T1000 (cell line): Measurements from ENCODE around the gene SHKBP1.
"Not testable (repeated sequence)": the region's sequence is repeated elsewhere in the genome, so short reads cannot be mapped to it uniquely, and the experiment has no call there.

Experiments used
- DNase-seq: peaks from one replicate; lab custom pipeline; 2025; ENCODE audit warnings: mixed read lengths; lab: John Stamatoyannopoulos, UW

The SHKBP1 gene, protein sequence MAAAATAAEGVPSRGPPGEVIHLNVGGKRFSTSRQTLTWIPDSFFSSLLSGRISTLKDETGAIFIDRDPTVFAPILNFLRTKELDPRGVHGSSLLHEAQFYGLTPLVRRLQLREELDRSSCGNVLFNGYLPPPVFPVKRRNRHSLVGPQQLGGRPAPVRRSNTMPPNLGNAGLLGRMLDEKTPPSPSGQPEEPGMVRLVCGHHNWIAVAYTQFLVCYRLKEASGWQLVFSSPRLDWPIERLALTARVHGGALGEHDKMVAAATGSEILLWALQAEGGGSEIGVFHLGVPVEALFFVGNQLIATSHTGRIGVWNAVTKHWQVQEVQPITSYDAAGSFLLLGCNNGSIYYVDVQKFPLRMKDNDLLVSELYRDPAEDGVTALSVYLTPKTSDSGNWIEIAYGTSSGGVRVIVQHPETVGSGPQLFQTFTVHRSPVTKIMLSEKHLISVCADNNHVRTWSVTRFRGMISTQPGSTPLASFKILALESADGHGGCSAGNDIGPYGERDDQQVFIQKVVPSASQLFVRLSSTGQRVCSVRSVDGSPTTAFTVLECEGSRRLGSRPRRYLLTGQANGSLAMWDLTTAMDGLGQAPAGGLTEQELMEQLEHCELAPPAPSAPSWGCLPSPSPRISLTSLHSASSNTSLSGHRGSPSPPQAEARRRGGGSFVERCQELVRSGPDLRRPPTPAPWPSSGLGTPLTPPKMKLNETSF

DNA sequence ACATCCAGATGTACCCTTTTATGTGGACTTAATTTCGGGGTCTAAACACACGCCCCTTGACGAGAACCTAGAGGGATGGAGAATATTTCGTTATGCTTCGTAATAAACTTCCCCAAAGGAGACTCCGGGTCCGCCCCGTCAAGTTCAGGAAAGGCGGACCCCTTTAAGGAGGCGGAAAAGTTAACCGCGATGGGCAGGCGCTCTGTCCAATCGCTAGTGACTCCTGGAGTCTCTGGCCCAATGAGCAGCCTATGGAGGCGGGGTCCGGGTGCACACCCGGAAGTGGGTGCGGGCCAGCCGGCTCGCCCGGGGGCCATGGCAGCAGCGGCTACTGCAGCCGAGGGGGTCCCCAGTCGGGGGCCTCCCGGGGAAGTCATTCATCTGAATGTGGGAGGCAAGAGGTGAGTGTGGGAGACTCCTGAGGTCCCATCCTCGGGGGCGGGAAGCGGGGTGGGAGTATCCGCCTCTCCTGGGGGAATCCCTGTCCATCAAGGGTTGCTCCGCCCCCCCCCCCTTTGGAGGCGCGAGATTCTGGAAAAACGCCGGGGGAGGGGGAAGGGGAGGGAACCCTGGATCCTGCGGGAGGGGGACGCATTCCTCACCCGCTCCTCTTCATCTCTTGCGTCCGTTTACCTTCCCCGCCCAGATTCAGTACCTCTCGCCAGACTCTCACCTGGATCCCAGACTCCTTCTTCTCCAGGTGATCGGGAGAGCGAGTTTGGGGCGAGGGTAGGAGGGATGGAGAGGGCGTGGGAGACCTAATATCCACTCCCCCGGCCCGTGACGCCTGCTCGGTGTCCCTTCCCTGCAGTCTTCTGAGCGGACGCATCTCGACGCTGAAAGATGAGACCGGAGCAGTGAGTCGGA, at the start of gene SHKBP1:
SHKBP1 (plus strand) TSS at position 289 of the 867 bp plus-strand sequence; CDS start at position 316, 27 bp downstream.
- DNase-seq = peak; percentile 92

DNA sequence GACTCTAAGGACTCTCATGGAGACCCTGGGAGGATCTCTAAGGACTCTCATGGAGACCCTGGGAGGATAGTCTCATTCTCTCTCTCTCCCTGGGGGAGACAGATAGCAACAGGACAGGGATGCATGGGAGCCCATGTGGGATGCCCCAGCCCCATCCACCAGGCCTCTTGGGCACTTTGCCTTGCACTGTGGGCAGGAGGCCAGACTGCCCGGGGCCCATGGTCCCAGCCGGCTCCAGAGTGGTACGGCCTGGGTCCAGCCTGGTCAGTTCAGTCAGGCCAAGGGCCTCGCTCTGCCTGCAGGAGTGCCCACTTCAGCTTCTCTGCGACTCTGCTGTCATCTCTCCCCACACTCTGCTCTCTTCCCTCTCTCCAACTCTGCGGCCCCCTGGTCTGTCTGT, 48.6 kb upstream of the SHKBP1 start:
- no peak for DNase-seq

DNA sequence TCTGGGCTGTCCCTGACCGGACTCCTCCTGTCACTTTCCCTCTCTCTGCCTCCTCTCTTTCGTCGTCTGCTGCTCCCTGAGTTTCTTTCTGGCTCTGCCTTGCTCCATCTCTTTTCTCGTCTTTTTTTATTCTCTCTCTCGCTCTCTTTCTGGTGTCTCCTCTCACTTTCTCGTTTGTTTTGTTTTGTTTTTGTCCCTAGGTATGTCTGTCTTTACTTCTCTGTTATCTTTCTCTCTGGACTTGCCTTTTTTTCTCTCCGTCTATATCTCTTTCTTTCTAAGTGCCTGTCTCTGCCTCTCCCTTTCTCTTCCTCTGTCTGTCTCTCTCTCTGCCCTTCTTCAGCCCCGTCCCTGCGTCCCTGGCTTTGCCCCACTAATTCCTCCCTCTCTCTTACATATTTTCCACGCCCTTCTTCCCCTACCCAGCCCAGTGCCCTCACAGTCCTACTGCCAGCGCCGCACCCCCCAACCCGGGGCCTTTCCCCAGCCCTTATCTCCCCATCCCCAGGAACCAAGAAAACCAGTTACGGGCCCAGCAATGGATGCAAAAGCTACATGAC, 48.1 kb upstream of the SHKBP1 start:
- DNase-seq = no peak

DNA sequence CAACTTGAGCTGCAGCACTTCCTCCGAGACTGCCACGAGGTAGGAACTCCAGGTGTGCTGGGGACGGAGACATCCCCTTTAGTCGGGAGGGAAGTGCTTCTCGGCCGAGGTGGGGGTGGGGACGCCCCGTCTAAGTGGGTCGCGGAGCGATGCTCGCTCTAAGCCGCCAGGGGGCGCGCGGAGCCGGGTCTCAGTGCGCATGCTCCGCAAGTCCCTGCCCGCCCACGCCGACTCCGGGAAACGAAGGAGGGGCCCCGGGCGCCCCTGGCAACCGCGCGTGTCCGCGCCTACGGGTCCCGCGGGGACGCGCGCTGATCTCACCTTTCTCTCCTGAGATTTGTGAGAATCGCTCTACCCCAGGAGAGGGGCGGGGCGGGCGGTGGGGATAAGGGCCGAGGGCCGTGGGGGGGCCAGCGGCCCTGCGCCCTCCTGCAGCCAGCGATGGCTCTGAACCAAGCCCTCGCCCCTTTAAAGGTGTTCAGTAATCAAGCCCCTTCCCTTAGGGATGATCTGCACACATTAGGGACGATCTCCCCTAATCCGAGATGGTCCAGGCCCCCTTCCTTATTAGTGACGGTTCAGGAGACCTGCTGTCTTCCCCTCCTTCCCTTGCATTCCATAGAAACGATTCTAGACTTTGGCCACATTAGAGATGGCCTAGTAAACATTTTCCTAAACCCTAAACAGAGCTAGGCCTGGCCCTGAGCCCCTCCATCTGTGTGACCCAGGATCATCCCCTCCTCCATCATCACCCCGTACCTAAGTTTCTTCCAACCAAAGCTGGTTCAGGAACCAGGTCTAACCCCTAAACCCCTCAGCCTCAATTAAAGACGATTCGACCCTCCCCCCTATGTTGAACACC, 47.3 kb upstream of the SHKBP1 start:
- peak; percentile 68 for DNase-seq

DNA sequence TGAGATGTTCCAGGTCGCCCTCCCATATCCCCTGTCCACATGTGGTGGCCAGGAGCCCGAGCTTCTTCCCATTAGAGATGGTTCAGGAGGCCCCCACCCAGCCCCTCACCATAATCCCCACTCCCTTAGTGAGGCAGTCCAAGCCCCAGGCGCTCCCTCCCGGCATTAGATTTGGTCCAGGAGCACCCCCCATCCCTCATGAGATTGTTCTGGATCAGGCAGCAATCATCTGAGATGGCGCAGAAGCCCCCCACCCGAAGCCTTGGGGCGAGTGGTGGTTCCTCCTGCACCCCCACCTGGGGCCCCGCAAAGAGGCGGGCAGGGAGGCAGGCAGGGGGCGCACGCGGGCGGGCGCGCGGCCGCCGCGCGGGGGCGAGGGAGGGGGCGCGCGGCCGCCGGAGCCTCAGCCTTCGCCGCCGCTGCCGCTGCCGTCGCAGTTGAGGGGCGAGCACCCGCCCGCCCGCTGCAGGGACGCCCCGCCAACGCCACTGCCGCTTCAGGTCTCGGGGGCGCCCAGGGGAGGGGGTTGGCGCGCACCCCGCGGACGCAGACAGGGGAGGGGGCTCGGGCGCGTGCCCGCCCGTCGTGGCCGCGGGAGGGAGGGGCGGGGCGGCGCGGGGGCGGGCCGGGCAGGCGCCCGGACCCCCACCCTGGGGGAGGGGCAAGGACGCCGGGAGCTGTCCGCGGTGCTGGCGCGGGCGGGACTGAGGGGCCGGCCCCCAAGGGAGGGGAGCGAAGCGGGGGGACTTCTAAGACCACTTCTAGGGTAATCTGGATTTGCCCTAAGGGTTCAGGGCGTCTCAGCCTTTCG, 46.4 kb upstream of the SHKBP1 start:
- DNase-seq = no peak

DNA sequence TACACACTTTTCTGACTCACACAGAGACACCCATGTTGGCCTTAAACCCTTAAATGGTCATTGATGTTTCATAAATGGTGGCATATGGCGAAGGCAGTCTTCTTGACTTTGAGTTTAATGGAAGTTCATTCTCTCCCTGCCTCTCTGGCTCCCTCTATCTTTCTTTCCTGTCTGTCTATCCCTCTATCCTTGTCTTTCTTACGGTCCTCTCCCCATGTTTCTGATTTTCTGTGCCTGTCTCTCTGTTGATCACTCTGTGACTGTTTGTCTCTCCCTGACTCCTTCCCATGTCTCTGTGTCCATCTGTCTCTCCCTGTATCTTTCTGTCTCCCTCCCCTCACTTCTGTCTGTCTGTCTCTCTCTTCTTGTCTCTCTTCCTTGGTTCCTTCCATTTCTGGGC, 43.2 kb upstream of the SHKBP1 start:
- DNase-seq = no peak

DNA sequence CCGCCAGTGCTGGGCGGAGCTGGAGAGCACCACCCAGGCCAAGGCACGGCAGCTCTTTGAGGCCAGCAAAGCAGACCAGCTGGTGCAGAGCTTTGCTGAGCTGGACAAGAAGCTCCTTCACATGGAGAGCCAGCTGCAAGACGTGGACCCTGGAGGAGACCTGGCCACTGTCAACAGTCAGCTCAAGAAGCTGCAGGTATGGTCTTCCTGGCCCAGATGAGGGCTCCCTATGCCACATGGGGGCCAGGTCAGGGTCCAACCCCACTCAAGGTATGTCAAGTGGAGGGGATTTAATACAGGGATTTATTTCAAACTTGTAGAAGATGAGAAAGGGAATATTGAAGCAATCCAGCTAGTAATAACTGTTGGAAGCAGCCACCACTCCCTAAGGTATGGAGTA, 42.5 kb upstream of the SHKBP1 start:
- DNase-seq = no peak

DNA sequence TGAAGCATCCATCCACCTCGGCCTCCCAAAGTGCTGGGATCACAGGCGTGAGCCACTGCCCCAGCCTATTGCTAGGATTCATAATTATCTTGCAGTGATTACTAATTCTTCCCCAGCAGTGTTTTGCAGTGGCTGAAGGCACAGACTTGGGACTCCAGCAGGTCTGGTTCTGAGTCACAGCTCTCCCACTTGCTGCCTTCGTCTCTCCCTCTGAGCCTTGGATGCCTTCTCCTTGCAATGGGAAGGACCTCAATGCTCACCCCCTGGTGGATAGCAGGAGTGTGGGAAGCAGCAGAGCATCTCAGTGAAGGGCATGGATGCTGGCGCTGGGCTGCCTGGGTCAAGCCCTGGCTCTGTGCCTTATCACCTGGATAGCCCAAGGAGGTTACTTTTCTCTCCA, 37.6 kb upstream of the SHKBP1 start:
- DNase-seq = no peak

DNA sequence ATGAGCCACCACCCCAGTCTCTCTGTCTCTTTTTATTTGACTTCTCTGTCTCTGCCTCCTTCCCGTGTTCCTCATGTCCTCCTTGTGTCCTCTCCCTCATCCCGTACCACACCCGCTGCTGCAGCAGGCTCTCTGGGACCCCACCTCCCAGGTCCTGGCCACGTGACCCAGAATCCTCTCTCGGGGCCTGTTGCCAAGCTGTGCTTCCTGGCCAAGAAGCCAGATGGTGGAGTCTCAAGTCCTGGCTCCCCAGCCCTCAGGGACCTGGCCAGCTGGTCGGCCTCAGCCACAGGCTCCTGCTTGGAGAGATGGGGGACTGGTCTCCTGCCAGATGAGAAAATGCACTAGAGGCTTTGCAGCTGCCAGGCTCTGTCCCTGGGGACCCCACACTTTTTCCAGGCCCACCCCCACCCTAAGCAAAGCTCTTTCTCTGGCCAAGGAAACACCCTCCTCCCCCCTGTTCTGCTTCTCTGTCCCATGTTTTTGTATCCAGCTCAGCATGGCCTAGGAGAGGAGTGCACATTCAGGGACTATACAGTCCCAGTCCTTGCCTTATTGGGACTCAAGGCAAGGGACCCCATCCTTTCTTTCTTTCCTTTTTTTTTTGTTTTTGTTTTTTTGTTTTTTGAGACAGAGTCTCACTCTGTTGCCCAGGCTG, 34.3 kb upstream of the SHKBP1 start:
- DNase-seq = no peak

DNA sequence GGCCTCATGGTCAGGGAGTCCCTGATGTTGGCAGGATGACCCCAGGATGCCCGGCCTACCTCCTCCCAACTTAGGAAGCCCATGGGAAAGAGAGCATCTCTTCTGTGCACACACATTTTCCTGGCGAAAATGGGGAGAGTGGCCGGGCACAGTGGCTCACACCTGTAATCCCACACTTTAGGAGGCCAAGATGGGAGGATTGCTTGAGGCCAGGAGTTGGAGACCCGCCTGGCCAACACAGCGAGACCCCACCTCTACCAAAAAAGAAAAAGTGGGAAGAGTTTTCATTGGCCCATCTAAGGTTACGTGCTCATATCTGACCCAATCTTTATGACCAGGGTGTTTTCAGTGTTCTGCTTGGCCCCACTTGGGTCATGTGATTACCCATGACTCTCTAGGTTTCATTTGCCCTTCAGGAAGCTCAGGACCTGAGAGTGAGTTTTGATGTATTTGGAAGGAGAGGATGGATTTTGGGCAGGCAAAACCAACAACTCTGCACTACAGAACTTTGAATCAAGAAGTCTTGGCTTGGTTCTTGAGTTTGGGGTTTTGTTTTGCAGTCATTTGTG, 33.6 kb upstream of the SHKBP1 start:
- DNase-seq = no peak

DNA sequence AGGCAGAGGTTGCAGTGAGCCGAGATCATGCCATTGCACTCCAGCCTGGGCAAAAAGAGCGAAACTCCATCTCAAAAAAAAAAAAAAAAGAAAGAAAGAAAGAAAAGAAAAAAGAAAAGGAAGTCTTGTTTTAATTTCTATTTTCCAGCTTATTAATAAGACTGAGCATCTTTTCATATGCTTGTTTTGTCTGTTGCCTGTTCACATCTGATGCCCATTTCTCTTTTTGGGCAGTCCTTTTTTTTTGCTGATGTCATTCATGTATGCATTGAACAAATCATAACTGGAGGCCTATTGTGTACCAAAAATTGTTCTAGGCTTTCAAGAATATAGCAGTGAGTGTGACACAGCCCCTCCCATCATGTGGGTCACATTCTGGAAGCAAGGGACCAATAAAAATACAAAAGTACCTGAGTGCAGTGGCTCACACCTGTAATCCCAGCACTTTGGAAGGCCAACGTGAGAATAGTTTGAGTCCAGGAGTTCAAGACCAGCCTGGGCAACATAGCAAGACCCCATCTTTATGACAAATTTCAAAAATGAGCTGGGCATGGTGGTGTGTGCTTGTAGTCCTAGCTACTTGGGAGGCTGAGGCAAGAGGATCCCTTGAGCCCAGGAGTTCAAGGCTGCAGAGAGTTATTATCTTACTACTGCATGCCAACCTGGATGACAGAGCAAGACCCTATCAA, 30.4 kb upstream of the SHKBP1 start:
- DNase-seq = not testable (repeated sequence)

DNA sequence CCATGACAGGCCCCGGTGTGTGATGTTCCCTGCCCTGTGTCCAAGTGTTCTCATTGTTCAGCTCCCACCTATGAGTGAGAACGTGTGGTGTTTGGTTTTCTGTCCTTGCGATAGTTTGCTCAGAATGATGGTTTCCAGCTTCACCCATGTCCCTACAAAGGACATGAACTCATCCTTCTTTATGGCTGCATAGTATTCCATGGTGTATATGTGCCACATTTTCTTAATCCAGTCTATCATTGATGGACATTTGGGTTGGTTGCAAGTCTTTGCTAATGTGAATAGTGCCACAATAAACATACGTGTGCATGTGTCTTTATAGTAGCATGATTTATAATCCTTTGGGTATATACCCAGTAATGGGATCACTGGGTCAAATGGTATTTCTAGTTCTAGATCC, 29.5 kb upstream of the SHKBP1 start:
- not testable (repeated sequence) for DNase-seq

DNA sequence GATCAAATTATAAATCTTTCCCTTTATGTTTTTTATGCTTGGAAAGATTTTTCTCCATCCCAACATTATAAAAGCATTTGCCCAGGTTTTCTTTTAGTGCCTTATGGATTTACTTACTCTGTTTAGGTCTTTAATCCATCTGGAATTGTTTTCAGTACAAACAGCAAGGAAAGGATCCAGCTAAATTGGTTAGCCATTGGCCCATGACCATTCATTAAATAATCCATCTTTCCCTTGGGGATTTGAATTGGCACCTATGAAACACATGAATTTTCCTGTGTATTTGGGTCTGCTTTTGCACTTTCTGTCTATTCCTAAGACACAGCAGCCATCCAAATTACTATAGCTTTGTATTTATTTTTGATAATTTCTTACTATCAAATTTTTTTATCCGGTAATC, 28.8 kb upstream of the SHKBP1 start:
- no peak for DNase-seq

DNA sequence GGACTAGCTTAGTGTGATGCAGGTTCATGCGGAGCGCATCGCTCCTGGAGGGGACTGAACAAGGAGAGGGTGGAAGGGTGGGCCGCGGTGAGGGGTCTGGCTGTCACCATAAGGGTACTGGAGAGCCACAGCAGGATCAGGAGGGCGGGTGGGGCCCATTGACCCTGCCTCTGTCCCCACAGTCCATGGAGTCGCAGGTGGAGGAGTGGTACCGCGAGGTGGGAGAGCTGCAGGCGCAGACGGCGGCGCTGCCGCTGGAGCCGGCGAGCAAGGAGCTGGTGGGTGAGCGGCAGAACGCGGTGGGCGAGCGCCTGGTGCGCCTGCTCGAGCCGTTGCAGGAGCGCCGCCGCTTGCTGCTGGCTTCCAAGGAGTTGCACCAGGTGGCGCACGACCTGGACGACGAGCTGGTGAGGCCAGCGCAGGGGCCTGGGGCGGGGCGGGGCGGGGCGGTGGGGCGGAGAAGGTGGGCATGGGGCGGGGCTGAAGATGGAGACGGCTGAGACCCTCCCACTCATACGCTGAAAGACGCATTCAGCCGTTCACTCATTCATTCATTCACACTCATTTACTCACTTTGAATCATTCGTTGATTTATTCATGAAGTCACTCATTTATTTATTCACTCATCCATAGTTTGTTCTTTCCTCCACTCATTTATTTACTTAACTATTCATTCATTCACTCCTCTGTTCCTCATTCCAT, 27.5 kb upstream of the SHKBP1 start:
- no peak for DNase-seq

DNA sequence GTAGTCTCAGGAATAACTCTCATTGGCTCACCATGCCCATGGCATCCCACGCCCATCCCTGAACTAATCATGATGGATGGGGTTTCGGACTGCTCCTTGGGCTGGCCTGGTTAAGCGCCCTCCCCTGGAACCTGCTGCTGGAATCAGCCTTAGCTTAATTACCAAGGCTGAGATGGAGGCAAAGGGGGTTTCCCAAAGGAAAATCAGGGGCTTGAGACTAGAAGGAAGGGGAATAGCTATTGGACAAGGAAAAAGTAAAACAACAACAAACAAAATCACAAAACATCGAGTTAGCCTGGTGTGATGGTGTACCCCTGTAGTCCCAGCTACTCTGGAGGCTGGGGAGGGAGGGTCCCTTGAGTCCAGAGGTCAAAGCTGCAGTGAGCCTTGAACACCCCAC, 25.7 kb upstream of the SHKBP1 start:
- no peak for DNase-seq

DNA sequence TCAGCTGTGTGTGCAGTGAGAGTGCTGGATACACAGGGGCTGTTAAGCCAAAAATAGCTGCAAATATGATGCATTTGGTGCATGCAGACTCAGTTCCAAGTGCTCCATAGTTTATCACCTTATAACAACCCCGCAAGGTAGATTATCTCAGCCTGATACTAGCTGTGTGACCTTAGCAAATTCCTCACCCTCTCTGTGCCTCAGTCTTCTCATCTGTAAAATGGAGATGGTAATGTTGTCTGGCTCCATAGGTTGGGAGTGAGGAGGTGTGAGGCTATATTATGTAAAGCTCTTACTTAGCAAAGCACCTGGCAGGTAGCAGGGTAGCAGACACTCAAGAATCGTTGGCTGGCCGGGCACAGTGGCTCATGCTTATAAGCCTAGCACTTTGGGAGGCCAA, 23.8 kb upstream of the SHKBP1 start:
- no peak for DNase-seq

DNA sequence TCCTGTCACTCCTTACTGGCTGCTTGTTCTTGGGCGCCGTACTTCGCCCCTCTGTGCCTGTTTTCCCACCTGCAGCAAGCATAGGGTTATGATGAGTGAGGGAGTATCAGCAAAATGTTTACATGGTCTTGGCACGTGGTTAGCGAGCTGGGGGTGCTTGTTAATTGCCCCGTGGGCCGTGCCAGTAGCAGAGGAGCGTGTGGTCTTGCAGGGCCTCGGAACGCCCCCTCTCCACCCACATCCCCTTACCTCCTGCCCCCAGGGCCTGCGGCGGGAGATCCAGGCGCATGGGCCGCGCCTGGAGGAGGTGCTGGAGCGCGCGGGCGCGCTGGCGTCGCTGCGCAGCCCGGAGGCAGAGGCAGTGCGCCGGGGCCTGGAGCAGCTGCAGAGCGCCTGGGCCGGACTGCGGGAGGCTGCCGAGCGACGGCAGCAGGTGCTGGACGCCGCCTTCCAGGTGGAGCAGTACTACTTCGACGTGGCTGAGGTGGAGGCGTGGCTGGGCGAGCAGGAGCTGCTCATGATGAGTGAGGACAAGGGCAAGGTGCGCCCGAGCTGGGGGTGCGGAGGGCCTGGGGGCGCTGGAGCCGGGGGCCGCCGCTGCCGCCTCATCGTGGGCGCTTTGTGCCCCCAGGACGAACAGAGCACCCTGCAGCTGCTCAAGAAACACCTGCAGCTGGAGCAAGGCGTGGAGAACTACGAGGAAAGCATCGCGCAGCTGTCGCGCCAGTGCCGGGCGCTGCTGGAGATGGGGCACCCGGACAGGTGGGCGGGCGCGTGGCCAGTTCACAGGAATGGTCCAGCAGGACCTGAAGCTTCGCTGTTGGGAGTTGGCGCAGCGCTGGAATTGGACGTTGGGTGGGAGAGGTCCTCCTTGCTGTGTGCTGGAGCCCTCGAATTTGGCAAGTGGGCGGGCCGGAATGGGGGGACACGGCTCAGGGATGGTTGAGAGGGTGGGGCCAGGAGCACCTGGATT, 22.5 kb upstream of the SHKBP1 start:
- DNase-seq = no peak
